Bronchial epithelial cell (primary cell): ENCODE results near the gene FRG1. TPM values are rescaled to one million over a fixed set of nuclear protein-coding genes. Genes with fewer than 3 reads are reported as not detected.
"Not testable (repeated sequence)": the region's sequence is repeated elsewhere in the genome, so short reads cannot be mapped to it uniquely, and the experiment has no call there.

Source experiments
- DNase-seq: peaks from one replicate; pipeline ENCODE4 v3.0.0-alpha.2; 2010; ENCODE audit warnings: low read depth
- FAIRE-seq: peaks from 2 replicates; lab custom pipeline; 2011; peaks lifted over from hg19 to GRCh38; lab: Jason Lieb, UNC
- H3K27me3 ChIP-seq: 2 replicates; pipeline ENCODE4 v1.5.1; 2011; ENCODE audit warnings: low read length; ENCODE audit not compliant: control insufficient read depth, insufficient read depth
- H3K36me3 ChIP-seq: 2 replicates; pipeline ENCODE4 v1.5.1; 2011; ENCODE audit warnings: low read length; ENCODE audit not compliant: control insufficient read depth, insufficient read depth
- H3K4me3 ChIP-seq: 2 replicates; pipeline ENCODE4 v1.5.1; 2011; ENCODE audit warnings: mild to moderate bottlenecking, low read depth, low read length, control low read depth
- CTCF ChIP-seq: IDR thresholded peaks from 2 replicates; pipeline ENCODE4 v1.5.1; 2011; ENCODE audit warnings: mild to moderate bottlenecking, moderate library complexity, low read length, control low read depth, inconsistent platforms; ENCODE audit not compliant: insufficient read depth, severe bottlenecking
- total RNA-seq: library from RNA; depleted of rRNA; stranded (reverse); fragments of >200 nt; gene quantifications from 2 replicates; pipeline ENCODE4 v1.2.1, GENCODE V29; 2014

FRG1 gene
- total RNA-seq, 1 donor from 2014 or later, result 26.3 TPM

GRCh38 chr4:189973646-189974045 lies 33.0 kb downstream of the FRG1 start:
- FAIRE-seq, result no peak
- no peaks in the 10 kb centered on the region for H3K36me3 ChIP-seq
- no peak overlapping the region for H3K4me3 ChIP-seq
- DNase-seq, result no peak
- H3K27me3 ChIP-seq, result no peaks in the 10 kb centered on the region
- no peak for TF ChIP-seq CTCF

- DNase-seq (peak; percentile 12), FAIRE-seq (no peak)
- Histone ChIP-seq H3K36me3 (no peaks in the 10 kb centered on the region), H3K27me3 (no peaks in the 10 kb centered on the region), H3K4me3 (no peak overlapping the region)
- peak; percentile 11 for TF ChIP-seq CTCF
Observed at GRCh38 chr4:189974056-189974455, 33.4 kb downstream of the FRG1 start.

- Histone ChIP-seq H3K36me3 (no peaks in the 10 kb centered on the region), H3K27me3 (no peaks in the 10 kb centered on the region), H3K4me3 (no peak overlapping the region)
- FAIRE-seq (no peak), DNase-seq (no peak)
- no peak for TF ChIP-seq CTCF
Observed at GRCh38 chr4:189979196-189980047, 38.8 kb downstream of the FRG1 start.

- DNase-seq, FAIRE-seq, H3K27me3 ChIP-seq, H3K4me3 ChIP-seq, H3K36me3 ChIP-seq: not testable (repeated sequence)
Observed at GRCh38 chr4:189980292-189980691, 39.6 kb downstream of the FRG1 start.

- no peaks in the 10 kb centered on the region for H3K36me3 ChIP-seq
- no peak for TF ChIP-seq CTCF
- DNase-seq, result no peak
- no peak for FAIRE-seq
- H3K27me3 ChIP-seq, result no peaks in the 10 kb centered on the region
- H3K4me3 ChIP-seq, result no peak overlapping the region
Observed at GRCh38 chr4:189981970-189982369, 41.3 kb downstream of the FRG1 start.

- not testable (repeated sequence) for H3K27me3 ChIP-seq, H3K4me3 ChIP-seq, FAIRE-seq, H3K36me3 ChIP-seq, DNase-seq
Observed at GRCh38 chr4:189983916-189984526, 43.3 kb downstream of the FRG1 start.

- not testable (repeated sequence) for DNase-seq, H3K36me3 ChIP-seq, H3K4me3 ChIP-seq, FAIRE-seq, H3K27me3 ChIP-seq
Observed at GRCh38 chr4:189984661-189985060, 44.0 kb downstream of the FRG1 start.

- H3K36me3 ChIP-seq, DNase-seq, FAIRE-seq, H3K27me3 ChIP-seq, H3K4me3 ChIP-seq: not testable (repeated sequence)
Observed at GRCh38 chr4:189985651-189986243, 45.1 kb downstream of the FRG1 start.
